Measurements from ENCODE around the gene EVX2.

DNA sequence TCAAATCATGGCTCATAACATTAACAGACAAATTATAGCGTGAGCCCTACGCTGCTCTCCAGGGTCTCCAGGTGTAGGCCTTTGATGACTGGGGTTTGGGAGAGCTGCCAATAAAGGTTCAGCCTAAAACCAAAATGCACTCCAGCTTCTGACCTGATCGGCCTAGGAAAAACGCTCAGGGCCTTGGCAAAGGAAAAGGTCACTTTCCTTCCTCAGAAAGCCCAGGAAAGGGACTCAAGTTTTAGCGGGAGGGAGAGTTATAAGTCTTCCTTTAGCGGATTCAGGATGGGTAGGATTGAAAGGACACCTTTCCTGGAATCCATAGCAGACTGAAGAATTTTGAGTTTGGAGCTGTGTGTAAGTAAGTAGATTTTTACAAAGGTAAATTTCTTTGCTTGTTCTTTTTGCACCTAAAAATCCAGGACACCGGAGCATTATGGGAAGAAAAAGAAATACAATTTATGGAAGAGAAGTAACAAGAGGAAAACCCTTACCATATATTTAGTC lies 8.8 kb downstream of the EVX2 start:
- TF ChIP-seq, protein P1, sequence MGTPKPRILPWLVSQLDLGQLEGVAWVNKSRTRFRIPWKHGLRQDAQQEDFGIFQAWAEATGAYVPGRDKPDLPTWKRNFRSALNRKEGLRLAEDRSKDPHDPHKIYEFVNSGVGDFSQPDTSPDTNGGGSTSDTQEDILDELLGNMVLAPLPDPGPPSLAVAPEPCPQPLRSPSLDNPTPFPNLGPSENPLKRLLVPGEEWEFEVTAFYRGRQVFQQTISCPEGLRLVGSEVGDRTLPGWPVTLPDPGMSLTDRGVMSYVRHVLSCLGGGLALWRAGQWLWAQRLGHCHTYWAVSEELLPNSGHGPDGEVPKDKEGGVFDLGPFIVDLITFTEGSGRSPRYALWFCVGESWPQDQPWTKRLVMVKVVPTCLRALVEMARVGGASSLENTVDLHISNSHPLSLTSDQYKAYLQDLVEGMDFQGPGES (IDR thresholded peaks at IDR 0.05; ENCODE audit: low read depth, low read length) = no peak
- no peak for TF ChIP-seq RXRA (IDR thresholded peaks at IDR 0.05; ENCODE audit: borderline replicate concordance, low read depth)
- TF ChIP-seq JUND (IDR thresholded peaks at IDR 0.05) = no peak
- TF ChIP-seq FOXM1 (IDR thresholded peaks at IDR 0.05; ENCODE audit: low read depth) = no peak
- TF ChIP-seq TAF1 (IDR thresholded peaks at IDR 0.05; ENCODE audit: borderline replicate concordance, low read depth, low read length) = no peak
- TF ChIP-seq, protein P2, sequence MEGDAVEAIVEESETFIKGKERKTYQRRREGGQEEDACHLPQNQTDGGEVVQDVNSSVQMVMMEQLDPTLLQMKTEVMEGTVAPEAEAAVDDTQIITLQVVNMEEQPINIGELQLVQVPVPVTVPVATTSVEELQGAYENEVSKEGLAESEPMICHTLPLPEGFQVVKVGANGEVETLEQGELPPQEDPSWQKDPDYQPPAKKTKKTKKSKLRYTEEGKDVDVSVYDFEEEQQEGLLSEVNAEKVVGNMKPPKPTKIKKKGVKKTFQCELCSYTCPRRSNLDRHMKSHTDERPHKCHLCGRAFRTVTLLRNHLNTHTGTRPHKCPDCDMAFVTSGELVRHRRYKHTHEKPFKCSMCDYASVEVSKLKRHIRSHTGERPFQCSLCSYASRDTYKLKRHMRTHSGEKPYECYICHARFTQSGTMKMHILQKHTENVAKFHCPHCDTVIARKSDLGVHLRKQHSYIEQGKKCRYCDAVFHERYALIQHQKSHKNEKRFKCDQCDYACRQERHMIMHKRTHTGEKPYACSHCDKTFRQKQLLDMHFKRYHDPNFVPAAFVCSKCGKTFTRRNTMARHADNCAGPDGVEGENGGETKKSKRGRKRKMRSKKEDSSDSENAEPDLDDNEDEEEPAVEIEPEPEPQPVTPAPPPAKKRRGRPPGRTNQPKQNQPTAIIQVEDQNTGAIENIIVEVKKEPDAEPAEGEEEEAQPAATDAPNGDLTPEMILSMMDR (IDR thresholded peaks at IDR 0.05) = no peak
- no peak for TF ChIP-seq SMC3 (IDR thresholded peaks at IDR 0.05; ENCODE audit: low read depth, low read length)
- TF ChIP-seq, protein P3, sequence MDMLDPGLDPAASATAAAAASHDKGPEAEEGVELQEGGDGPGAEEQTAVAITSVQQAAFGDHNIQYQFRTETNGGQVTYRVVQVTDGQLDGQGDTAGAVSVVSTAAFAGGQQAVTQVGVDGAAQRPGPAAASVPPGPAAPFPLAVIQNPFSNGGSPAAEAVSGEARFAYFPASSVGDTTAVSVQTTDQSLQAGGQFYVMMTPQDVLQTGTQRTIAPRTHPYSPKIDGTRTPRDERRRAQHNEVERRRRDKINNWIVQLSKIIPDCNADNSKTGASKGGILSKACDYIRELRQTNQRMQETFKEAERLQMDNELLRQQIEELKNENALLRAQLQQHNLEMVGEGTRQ (IDR thresholded peaks at IDR 0.05; ENCODE audit: borderline replicate concordance, low read depth, low read length) = no peak
- TF ChIP-seq EP300 (IDR thresholded peaks at IDR 0.05; ENCODE audit: borderline replicate concordance in 1 of 2, low read depth in 1 of 2, low read length in 1 of 2) = no peak
